ENCODE measurements around the gene HINT1. TPM values are rescaled to one million over a fixed set of nuclear protein-coding genes. Genes with fewer than 3 reads are reported as not detected.
"Not testable (repeated sequence)": the region's sequence is repeated elsewhere in the genome, so short reads cannot be mapped to it uniquely, and the experiment has no call there.

The HINT1 gene
- total RNA-seq = 100 to 1,000 TPM; 322 to 373 TPM

DNA sequence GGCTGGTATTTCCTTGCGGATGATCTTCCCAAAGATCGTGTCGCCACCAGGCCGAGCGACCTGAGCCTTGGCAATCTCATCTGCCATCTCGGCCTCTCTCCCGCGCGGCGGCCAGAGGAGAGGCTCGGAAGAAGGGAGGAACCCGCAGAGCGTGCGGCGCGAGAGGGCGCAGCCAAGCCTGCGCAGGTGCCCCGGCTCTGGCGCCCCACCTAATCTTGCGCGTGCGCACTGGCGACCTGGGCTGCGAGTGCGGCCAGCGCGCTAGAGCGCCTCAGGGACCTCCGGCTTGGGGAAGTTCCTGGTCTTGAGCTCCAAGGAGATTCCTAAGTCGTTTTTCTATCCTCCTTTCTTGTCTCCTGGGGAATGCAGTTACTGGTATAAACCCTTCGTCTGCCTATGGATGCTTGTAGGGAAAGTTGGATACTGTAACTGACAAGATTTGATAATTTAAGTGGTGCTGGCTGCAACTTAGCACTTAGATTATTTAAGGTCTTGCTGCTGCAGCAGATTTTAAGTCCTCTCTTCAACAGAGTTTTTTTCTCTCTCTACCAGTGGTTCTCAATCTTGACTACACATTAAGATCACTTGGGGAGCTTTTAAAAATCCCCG is at the start of gene HINT1:
Gene HINT1 (minus strand): TSS at position 138 of the 609 bp plus-strand sequence. CDS start 51 bp downstream, at position 87.
- DNase-seq (ENCODE audit: low spot score in 2 of 2) = peak; percentile 94 to 96
- Mint-ChIP-seq H3K9me3 (no peaks in the 10 kb centered on the region), H3K27ac (peak within 1 kb of the TSS; percentile 98), H3K36me3 (peaks cover 40% of the 10 kb centered on the region in 2 donors)
- peak; percentile 92 for ATAC-seq

DNA sequence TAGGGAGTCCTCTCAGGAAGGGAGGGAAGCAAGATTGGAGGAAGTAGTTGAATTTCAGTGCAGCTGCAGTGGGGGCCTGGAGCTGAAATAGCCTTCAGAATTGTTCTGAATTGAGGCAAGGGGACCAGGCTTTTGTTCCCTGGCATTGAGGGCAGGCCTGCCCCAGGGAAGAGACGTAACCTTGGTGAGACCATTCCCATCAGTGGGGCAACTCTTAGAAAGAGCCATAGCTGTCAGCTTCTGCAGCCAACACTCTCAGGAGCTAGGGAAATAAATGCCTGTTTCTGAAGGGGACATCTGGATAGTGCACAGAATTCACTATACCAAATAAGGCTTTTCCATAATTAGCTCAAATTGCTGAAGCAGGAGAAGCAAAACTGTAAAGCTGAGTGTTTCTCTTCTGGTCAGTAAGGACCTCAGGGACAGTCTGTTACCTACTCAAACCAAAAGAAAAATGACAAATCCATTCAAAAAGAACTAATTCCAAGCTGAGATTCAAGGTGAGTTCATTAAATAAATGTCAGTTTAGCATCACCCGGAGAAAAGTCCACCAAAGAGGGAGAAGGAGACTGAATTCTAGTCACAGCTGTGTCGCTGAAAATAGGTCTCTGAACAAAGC is 49.7 kb upstream of the HINT1 start:
- Mint-ChIP-seq H3K9me3 (peaks cover 0 to 4% of the 10 kb centered on the region in 2 donors), H3K27ac (peak overlapping the region in 1 of 2 donors; percentile 65), H3K36me3 (peaks cover 0 to 15% of the 10 kb centered on the region in 2 donors)
- no peak for ATAC-seq
- no peak for DNase-seq (ENCODE audit: low spot score in 2 of 2)

DNA sequence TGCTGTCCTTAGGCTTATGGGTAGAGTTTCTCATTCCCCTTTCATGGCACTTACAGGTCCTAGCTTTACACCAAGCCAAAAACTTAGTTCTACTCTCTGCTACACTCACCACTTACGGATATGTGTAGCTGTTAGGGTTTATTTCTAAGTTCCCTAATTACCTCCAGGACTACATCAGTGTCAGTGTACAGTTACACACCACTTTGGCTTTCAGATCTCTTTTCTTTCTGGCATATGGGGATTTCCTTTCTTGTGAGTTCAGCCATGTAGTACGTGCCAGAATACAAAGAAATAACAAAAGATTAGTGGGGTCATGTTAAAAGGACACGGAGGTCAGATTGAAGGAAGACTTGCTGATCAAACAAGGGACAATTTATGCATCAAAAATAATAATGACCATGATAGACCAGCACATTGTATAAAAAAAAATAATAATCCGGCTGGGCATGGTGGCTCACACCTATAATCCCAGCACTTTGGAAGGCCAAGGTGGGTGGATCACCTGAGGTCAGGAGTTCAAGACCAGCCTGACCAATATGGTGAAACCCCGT is 47.5 kb upstream of the HINT1 start:
- DNase-seq (ENCODE audit: low spot score in 2 of 2) (no peak), ATAC-seq (no peak)
- H3K27ac Mint-ChIP-seq = peak overlapping the region in 1 of 2 donors; percentile 62
- H3K36me3 Mint-ChIP-seq = peaks cover 0 to 11% of the 10 kb centered on the region in 2 donors
- peaks cover 0 to 4% of the 10 kb centered on the region in 2 donors for H3K9me3 Mint-ChIP-seq

DNA sequence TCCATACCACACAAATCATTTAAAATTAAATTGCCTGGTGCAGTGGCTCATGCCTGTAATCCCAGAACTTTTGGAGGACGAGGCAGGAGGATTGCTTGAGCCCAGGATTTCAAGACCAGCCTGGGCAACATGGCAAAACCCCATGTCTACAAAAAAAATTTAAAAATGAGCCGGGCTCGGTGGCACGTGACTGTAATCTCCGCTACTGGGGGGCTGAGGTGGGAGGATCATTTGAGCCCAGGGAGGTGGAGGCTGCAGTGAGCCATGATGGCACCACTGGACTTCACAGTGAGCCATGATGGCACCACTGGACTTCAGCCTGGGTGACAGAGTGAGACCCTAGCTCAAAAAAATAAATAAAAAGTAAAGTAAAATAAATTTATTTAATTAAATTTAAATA is 46.6 kb upstream of the HINT1 start:
- peaks cover 0 to 4% of the 10 kb centered on the region in 2 donors for H3K9me3 Mint-ChIP-seq
- no peak for DNase-seq (ENCODE audit: low spot score in 2 of 2)
- ATAC-seq = no peak
- peaks cover 0 to 6% of the 10 kb centered on the region in 2 donors for H3K36me3 Mint-ChIP-seq
- H3K27ac Mint-ChIP-seq = no peak overlapping the region

DNA sequence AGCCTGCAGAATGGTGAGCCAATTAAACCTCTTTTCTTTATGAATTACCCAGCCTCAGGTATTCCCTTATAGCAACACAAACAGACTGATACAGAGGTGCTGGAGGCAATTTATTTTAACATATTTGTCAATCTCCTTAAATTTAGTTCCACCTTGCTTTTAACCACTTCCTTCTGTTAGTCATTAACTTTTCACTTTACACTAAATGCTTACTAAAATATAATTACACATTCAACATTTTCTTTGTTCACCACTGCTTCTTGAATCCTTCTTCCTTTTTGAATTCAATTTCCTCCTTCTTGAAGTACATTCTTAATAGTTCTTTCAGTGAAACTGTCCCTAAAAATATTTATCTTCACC is 45.1 kb upstream of the HINT1 start:
- Mint-ChIP-seq H3K27ac (peak overlapping the region; percentile 89 to 96), H3K36me3 (peaks cover 0 to 6% of the 10 kb centered on the region in 2 donors), H3K9me3 (peaks cover 0 to 9% of the 10 kb centered on the region in 2 donors)
- ATAC-seq (no peak), DNase-seq (ENCODE audit: low spot score in 2 of 2) (no peak)

DNA sequence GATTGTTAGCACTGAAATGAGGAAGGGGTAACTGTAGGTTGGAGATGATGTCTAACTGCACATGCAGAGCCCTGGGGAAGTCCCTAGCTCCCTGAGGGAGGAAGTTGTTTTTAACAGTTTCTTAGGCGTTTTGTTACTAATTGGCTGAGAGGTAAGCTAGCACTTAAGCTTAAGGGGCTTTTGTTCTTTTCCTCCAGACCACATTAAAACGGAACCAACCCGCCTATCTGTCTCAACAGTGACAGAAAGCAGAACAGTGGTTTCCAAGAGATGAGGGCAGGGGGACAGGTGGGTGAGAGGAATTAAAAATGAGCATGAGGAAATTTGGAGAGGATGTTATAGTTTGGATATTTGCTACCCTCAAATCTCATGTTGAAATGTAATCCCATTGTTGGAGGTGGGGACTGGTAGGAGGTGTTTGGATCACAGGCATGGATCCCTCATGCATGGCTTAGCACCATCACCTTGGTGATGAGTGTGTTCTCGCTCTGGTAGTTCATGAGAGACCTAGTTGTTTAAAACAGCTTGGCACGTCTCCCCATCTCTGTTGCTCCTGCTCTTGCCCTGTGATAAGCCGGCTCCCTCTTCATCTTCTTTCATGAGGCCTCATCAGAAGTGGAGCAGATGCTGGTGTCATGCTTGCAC is 44.6 kb upstream of the HINT1 start:
- Mint-ChIP-seq H3K27ac (peak overlapping the region; percentile 89 to 96), H3K36me3 (peaks cover 0 to 6% of the 10 kb centered on the region in 2 donors), H3K9me3 (peaks cover 0 to 9% of the 10 kb centered on the region in 2 donors)
- DNase-seq (ENCODE audit: low spot score in 2 of 2) (peak in 1 of 2 donors; percentile 47), ATAC-seq (peak; percentile 92 to 97)

DNA sequence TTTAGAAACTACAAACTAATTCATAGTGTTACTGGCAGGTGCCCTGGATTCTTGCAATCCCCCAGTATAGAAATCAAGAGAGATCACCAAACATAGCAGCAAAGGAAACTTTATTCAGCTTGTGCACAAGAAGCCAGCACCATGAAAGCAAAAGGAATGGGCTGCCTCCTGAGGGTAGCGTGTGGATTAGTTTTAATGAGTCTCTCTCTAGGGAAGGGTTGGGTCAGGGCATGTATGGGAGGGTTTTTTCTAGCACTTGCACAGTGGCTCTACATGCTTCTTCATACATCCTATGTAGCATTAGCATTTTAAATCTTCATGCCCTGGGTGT is 44.1 kb upstream of the HINT1 start:
- DNase-seq (ENCODE audit: low spot score in 2 of 2) (no peak), ATAC-seq (no peak)
- Mint-ChIP-seq H3K36me3 (peaks cover 0 to 6% of the 10 kb centered on the region in 2 donors), H3K9me3 (peaks cover 0 to 9% of the 10 kb centered on the region in 2 donors), H3K27ac (peak overlapping the region; percentile 89 to 96)

DNA sequence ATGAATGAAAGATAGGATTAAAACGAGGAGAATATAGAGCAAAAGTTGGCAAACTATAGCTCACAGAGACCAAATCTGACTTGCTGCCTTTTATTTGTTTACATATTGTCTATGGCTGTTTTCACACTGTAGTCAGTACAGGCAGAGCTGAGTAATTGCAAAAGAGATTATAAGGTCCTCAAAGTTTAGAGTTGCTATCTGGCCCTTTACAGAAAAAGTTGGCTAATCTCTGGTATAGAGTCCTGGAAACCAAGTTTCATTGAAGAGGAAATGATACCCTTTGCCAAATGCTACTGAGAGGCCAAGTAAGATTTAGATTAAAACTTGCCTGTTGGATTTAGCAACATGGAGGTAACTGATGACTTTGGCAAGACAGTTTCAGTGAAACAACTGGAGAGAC is 41.7 kb upstream of the HINT1 start:
- H3K27ac Mint-ChIP-seq = peak overlapping the region in 1 of 2 donors; percentile 11
- no peak for DNase-seq (ENCODE audit: low spot score in 2 of 2)
- ATAC-seq = no peak
- H3K36me3 Mint-ChIP-seq = no peaks in the 10 kb centered on the region
- peaks cover 0 to 4% of the 10 kb centered on the region in 2 donors for H3K9me3 Mint-ChIP-seq

DNA sequence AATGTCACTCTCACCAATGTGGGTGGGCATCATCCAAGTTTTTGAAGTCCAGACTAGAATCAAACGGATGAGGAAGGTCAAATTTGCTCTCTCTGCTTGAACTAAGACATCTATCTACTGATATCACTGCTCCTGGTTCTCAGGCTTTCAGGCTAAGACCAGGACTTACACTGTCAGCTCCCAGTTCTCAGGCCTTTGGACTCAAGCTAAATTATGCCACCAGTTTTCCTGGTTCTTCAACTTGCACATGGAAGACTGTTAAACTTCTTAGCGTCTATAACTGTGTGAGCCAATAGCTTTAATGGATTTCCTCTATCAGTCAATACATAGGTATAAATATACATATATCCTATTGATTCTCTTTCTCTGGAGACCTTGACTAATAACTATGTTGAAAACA is 41.0 kb upstream of the HINT1 start:
- ATAC-seq (no peak), DNase-seq (ENCODE audit: low spot score in 2 of 2) (no peak)
- peaks cover 0 to 4% of the 10 kb centered on the region in 2 donors for H3K9me3 Mint-ChIP-seq
- no peak overlapping the region for H3K27ac Mint-ChIP-seq
- no peaks in the 10 kb centered on the region for H3K36me3 Mint-ChIP-seq

DNA sequence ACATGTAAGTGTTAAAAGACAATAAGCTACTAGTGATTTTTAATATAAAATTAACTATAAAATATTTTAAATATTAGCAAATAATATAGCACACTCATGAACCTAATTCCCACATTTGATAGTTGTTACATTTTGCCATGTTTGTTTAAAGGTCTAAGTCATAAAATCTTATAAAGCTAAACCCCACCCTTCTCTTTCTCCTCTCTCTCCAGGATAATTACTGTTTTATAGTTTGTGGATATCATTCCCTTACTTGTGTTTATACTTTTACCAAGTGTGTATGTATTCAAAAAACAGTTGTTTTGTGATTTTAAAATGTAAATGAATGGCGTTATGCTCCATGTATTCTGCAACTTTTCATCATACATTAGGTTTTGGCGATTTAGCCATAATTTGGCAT is 39.9 kb upstream of the HINT1 start:
- DNase-seq (ENCODE audit: low spot score in 2 of 2) (no peak), ATAC-seq (no peak)
- Mint-ChIP-seq H3K27ac (no peak overlapping the region), H3K36me3 (peaks cover 0 to 5% of the 10 kb centered on the region in 2 donors), H3K9me3 (peaks cover 0 to 4% of the 10 kb centered on the region in 2 donors)

DNA sequence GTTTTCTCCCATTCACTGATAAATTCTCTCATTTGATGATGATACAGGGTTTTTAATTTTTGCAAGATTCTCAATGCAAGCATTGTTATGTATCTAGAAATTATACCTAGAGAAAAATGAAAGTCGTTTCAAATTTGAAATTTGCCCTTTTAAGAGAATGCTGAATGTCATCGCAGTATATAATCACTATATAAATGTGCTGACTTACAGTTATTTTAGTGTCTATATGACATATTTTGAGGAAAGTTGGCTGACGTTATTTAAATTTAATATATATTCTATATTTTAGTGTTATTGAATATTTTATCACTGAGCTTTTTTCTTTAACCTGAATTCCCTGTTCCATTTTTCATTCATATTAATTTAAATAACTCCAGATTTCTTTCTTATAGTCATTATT is 35.5 kb upstream of the HINT1 start:
- Mint-ChIP-seq H3K9me3 (peaks cover 0 to under 1% of the 10 kb centered on the region in 2 donors), H3K36me3 (peaks cover 0 to 5% of the 10 kb centered on the region in 2 donors), H3K27ac (no peak overlapping the region)
- no peak for ATAC-seq
- no peak for DNase-seq (ENCODE audit: low spot score in 2 of 2)

DNA sequence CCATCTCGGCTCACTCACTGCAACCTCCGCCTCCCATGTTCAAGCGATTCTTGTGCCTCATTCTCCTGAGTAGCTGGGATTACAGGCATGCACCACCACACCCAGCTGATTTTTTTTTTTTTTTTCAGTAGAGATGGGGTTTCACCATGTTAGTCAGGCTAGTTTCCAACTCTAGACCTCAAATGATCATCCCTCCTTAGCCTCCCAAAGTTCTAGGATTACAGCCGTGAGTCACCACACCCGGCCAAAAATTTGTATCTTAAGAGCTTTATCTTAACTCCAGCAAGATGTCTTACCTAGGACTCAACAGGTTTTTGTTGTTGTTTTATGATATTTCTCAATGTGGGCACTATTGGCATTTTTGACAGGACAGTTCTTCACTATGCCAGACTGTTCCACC is 33.6 kb upstream of the HINT1 start:
- DNase-seq (ENCODE audit: low spot score in 2 of 2) (no peak), ATAC-seq (peak in 1 of 2 donors; percentile 55)
- Mint-ChIP-seq H3K9me3 (no peaks in the 10 kb centered on the region), H3K27ac (no peak overlapping the region), H3K36me3 (peaks cover 0 to 5% of the 10 kb centered on the region in 2 donors)

DNA sequence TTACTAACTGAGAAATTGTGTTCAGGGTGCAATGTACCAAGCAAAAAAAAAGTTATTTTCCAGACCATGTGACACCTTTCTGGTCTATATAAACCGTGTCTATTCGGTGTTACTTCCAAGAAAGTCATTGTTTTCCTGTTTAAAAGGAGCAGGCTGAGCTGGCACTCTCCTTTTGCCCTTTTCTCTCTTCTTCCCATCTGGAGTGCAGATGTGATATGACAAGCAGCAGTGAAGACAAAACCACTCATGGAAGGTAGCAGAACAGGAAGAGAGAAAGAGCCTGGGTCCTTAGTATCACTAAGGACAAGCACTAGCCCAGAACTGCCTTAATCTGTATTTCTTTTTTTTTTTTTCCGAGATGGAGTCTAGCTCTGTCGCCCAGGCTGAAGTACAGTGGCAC is 31.3 kb upstream of the HINT1 start:
- ATAC-seq (no peak), DNase-seq (ENCODE audit: low spot score in 2 of 2) (no peak)
- H3K9me3 Mint-ChIP-seq = no peaks in the 10 kb centered on the region
- no peak overlapping the region for H3K27ac Mint-ChIP-seq
- peaks cover 0 to 5% of the 10 kb centered on the region in 2 donors for H3K36me3 Mint-ChIP-seq

DNA sequence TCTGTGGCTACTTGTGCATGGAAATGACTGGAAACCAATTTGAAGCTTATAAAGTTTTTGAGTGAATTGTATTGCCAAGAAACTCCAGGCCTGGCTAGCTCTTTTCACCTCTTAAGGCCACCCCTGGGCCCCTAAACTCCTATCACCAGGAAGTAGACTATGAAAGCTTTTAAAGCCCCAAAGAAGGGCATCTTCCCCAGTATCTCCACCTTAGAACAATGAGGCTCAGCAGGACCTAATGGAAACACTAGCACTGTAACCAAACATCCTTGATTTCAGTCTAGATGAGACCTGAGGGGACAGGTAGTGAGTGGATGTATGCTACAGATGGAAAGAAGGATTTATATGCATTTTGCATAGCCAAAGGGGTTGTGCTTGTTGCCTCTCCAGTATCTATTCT is 30.6 kb upstream of the HINT1 start:
- Mint-ChIP-seq H3K36me3 (peaks cover 0 to 5% of the 10 kb centered on the region in 2 donors), H3K9me3 (no peaks in the 10 kb centered on the region), H3K27ac (no peak overlapping the region)
- DNase-seq (ENCODE audit: low spot score in 2 of 2) (no peak), ATAC-seq (no peak)

DNA sequence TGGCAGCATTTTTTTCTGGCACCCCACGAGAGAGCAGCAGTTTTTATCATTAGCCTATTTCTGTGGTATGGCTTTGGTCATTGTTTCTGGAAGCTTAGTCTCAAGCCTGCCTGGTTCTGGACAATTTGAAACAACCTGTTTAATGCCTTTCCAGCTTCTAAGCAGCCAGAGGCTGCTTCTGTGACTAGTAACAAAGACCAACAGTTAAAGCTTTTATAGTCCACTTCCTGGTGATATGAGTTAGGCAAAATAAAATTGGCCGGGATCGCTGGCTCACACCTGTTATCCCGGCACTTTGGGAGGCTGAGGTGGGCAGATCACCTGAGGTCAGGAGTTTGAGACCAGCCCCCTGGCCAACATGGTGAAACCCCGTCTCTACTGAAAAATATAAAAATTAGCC is 29.7 kb upstream of the HINT1 start:
- Mint-ChIP-seq H3K36me3 (peaks cover 1% of the 10 kb centered on the region in 2 donors), H3K27ac (peak overlapping the region in 1 of 2 donors; percentile 9), H3K9me3 (no peaks in the 10 kb centered on the region)
- no peak for ATAC-seq
- DNase-seq (ENCODE audit: low spot score in 2 of 2) = no peak

DNA sequence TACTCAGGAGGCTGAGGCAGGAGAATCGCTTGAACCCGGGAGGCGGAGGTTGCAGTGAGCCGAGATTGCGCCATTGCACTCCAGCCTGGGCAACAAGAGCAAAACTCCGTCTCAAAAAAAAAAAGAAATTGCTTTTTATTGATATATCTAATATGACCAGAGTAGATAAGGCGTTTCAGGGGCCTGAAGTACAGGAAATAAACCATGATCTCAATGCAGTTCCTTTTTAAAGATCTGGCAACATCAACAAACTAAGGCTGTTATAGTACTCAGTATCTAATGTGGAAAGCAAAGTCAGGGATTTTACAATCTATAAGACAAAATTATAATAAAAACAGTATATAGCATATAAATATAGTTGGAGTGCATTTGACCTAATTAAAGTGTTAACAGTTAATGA is 28.8 kb upstream of the HINT1 start:
- H3K27ac Mint-ChIP-seq; H3K9me3 Mint-ChIP-seq; ATAC-seq; DNase-seq (ENCODE audit: low spot score in 2 of 2); H3K36me3 Mint-ChIP-seq: not testable (repeated sequence)

DNA sequence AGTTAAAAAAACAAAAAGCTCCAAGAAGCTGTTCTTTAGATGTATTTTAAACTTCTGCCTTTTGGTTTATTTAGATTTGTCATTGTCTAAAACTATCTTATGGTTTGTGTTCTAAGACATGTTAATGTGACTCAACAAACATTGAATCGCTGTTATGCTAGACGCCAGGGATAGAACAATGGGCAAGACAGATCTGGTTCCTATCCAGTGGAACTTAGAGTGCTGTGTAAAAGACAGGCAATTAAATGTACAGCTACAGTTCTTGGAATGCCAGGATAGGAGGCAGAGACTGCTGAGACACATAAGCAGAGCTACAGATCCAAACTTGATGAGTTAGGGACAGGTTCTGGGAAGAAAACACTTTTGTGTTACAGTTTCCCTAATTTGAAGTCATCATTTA is 28.1 kb upstream of the HINT1 start:
- no peak overlapping the region for H3K27ac Mint-ChIP-seq
- DNase-seq (ENCODE audit: low spot score in 2 of 2) (no peak), ATAC-seq (no peak)
- H3K9me3 Mint-ChIP-seq = no peaks in the 10 kb centered on the region
- peaks cover 6% of the 10 kb centered on the region in 2 donors for H3K36me3 Mint-ChIP-seq
